Stimulated activated CD4-positive, alpha-beta T cell treated with anti-CD3 and anti-CD28 coated beads, Interleukin-15, amount 100 ng/mL, for 24 hours (primary cell): ENCODE data around the gene THUMPD2.

Experiments used
- DNase-seq: peaks from one replicate; pipeline ENCODE4 v3.0.0-alpha.2; 2020

THUMPD2 gene

DNA sequence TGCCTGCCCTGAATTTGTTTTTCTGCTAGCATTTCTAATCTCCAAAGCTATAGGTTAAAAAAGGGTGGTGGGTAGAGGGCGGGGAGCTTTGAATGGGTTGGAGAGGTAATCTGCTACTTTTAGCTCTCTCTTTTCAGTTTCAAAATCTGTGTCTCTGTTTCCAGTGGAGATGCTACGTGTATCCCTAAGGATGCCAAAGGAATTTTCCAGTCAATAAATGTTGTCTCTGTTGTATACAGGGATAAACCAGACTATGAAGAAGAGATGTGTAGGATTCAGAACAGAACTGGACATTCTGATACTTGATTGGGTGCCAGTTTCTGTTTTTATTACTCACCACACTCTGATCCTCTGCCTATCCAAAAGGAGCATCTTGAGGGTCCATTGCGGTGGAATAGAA is 63.2 kb downstream of the THUMPD2 start:
- no peak for DNase-seq

DNA sequence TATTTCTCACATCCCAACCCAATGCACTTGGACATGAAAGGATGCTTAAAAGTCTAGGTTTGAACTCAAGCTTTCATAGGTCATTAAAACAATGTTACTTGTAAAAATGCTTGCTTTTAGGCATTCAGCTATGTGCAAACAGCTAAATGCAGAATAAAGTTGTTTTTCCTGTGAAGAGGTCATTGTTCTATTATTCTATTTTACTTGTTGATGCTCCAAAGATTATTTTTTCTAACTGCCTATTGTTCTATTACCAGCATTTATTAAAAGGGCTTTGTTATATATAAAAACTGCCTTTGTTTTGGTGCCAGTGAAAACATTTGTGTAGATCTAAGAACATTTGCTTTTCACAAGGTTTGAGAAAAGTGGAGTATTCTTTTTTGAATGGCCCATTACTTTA is 64.0 kb downstream of the THUMPD2 start:
- DNase-seq, result no peak

DNA sequence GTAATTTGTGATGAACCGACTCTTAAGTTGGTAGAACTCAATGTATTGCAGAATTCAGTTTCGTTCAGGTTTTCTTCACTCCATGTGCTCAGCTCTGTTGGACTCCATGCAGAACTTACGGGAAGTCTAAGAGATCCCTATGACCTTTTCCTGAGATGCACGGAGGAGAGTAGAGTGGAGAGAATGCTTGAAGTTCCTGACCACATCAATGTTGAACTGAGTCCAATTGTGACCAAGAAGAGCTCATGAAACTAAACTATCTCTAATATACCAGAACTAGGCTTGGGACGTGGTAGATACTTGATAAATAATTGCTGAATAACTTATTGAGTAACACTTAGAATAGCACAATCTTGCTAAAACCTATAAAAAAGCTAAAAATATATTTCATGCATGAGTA is 66.1 kb downstream of the THUMPD2 start:
- no peak for DNase-seq

DNA sequence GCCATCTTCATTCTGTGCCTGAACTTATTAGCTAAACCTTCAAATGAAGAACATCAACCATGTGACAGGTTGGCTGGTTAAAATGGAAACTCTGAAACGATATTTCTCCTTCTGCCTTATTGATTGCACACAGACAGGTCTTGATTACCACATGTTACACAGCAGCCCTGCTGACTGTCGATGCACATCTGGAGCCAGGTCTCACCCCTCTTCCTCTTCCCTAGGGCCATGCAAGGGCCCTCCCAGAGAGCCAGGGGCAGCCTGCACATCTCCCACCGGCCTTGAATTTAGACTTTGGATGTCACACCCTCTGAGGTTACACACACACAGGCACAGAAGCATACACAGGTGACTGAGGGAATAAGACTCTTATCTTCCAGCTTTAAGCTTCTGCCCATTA is 68.3 kb downstream of the THUMPD2 start:
- DNase-seq, result no peak

DNA sequence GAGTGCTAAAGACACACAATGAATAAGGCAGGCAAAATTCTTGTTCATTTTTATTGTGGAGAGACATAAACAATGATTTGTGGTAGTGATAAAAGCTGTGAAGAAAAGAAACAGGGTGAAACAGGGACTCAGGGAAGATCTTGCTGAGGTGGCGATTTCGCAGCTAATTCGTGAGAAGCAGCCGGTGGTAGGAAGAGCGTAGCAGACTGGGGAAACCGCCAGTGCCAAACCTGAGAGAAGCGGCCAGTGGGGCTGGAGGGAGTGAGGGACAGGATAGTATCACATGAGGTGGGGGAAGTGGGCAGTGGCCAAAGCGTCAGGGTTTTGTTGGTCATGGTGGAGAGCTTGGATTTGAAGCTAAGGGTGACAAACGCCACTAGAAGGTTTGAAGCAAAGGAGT is 71.1 kb downstream of the THUMPD2 start:
- no peak for DNase-seq

DNA sequence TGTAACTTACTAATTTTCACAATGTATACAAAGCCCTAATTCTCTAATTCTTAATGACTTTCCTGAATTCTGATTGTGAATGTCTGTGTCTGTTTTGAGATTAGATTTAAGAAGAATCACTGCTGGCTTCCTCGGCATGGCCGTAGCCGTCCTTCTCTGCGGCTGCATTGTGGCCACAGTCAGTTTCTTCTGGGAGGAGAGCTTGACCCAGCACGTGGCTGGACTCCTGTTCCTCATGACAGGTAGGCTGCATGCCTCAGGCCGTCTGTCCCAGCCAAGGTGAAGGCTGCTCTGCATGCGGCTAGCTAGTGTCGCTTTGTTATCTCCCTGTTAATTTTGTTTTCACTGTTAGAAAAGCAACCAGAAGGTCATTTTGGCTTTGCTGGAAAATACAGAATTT is 72.1 kb downstream of the THUMPD2 start:
- DNase-seq, result no peak

DNA sequence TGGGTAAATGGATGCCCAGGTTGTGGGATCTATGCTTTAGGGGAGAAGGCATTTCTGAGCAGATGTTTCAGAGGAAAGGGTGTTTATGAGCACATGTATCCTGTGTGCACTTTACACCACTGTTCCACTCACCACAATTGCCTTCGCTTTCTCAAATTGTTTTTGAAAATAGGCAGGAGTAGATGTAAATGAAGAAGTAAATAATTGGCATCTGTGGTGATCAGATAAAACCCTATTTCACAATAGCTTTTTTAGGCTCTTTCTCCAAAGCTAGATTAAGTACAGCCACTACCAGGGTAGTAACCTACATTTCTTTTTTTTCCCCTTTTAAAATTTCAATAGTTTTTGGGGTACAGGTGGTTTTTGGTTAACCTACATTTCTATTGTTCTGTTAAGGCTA is 72.7 kb downstream of the THUMPD2 start:
- DNase-seq, result no peak

DNA sequence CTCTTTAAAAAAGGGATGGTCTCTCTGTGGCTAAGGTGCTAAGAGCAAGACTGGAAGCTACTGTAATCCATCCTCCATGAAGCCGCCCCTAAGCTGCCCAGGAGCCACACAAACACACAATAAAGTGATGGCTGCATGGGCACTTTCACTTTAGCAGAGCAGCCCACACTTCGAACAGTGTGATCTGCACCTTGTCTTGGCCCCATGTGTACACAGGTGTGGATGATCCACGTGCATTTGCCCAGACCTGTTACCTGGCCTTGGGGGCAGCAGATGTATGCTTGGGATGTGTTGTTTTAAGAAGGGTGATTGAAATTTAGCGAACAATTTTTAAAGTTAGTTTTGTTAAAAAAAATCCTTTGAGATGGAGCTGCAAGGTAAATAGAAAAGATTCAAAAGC is 73.4 kb downstream of the THUMPD2 start:
- no peak for DNase-seq

DNA sequence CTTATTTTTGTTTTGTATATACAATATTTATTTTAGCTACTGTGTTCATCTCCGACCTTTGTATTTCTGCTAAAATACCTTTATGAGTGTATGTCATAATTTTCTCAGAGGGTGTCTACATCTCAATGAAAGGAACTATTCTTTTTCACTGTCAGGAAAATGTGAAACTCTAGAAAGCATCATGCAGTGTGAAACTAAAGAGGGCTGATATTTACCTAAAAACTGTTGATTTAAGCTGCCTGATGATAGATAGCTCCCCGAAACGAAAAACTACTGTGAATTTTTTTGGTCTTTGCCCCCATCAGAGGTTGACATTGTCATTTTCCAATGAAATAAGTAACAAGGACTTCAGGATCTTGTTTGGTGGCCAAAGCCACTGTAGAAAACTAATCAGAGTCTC is 74.5 kb downstream of the THUMPD2 start:
- DNase-seq, result no peak

DNA sequence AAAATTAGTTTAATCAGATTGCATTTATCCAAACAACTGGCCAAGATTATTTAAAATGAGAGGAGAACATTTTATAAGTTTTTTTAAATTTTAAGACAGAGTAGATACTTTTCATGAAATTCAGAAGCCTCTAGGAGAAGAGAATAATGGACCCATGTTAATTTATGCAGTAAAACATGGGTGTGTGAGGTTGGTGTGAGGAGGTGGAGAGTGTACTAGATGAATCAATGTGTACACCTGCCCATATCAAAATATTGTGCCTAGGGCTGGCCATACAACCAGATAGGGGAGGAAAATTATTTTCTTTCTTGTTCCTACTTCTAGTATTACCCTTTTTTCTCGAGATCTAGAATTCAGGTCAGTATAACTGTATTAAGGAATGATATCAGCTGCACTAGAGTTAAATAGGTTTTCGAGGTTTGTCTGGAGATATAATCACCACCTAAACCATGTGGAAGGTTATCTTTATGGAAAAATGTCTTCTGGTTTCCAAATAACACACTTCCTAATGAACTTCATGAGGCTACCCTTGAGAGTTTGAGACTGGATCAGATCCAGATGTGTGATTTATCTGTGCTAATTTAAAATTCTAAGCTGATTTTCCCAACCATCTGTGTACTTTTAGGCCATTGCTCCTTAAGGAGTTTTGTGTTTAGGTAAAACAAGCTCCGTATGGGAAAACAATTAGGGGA is 75.7 kb downstream of the THUMPD2 start:
- DNase-seq, result no peak

DNA sequence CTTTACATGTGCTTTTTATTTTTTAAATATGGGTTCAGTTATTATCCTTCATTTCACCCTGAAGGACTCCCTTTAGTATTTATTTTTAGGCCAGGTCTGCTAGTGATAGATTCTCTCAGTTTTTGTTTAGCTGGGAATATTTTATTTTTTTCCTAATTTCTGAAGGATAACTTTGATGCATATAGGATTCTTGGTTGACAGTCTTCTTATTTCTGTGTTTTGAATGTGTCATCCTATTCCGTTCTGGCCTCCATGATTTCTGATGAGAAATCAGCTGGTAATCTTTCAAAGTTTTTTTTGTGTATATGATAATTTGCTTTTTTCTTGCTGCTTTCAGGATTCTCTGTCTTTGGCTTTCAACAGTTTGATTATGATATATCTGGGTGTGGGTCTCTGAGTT is 77.9 kb downstream of the THUMPD2 start:
- DNase-seq, result no peak

DNA sequence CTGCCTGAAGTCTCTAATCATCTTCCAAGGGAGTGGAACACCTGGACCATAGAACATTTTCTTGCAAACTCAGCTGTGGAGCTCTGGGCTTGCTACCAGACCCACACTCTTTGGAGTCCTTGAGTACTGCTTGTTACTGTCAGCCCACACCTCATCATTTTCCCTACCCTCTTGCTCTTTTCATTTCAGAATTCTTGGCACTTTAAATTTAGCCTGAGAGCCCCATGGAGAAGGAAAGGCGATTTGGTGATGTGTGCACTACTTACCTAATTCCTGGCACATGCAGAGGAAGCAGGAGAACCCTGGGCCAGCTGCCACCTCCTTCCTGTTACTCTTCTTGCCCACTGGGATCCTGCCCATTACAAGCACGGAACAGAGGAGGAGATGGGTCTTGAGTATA is 81.6 kb downstream of the THUMPD2 start:
- DNase-seq, result no peak

DNA sequence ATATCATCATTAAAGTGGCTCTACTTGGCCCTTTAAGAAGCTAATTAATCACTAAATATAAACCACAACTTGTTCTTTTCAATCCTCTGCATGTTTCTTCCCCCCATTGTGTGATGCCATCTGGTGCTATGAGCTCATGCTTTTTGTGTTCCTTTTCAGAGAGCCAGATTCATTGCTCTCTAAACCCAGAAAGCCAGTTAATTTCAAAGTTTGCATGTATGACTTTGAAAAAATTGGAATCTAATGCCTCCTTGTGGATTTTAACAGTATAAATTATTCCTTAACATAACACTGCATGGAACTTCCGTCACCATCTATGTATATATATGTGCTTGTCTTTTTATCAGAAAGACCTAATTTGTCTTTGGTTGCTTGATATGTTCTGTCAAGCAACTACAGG is 82.2 kb downstream of the THUMPD2 start:
- no peak for DNase-seq

DNA sequence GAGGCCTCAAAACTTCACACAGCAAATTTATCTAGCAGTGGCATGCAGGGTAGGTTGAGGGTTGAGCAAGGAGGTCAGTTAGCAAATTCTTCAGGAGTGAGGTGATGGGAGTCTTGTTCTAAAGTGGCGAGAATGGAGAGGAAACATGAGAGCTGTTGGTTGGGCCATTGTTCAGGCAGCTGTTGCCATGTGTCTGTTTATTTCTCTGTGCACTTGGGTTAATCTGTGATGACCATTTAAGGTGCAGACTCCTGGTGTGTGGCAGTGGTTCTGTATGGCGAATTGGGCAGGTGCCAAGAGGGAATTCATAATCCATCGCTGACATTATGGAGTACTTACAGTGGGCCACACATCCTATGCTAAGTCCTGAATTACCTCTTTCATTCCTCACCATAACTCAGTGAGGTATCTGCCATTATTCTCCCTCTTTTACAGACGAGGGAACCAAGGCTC is 82.9 kb downstream of the THUMPD2 start:
- no peak for DNase-seq

DNA sequence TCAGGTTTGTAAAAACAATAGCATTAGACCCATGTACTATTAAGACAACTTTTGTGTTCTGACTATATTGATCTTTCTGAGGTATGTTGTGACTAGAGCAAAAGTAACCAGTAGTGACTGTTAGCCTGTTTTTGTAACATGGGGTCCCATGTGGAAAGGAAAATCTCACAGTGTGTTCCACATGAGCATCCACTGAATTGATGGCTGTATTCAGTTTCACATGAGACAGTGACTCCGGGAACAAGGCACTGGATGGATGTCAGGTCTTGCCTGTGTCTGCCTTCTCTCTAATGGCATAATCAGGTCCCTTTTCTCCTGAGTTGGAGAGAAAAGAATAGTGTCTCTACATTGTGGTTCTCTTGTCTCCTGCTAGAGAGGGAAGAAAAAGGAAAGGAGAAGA is 85.8 kb downstream of the THUMPD2 start:
- DNase-seq, result no peak

DNA sequence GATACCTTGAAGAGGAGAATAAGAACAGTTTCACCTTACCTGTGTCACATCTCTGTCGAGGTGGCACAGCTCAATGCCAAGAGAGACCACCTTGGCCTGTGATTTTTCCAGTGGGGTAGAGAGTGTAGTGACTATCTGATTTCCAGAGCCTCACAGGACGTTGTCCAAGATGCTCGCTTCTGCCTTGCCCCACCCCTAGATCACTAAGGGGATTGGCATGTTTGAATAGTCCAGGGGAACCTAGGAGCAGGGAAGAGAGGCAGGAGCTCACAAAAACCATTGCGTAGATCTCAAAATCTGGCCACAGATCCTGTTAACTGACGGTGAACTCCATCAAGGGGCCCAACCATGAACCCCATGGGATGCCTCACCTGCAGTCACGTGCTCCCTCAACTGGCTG is 89.2 kb downstream of the THUMPD2 start:
- DNase-seq, result no peak

DNA sequence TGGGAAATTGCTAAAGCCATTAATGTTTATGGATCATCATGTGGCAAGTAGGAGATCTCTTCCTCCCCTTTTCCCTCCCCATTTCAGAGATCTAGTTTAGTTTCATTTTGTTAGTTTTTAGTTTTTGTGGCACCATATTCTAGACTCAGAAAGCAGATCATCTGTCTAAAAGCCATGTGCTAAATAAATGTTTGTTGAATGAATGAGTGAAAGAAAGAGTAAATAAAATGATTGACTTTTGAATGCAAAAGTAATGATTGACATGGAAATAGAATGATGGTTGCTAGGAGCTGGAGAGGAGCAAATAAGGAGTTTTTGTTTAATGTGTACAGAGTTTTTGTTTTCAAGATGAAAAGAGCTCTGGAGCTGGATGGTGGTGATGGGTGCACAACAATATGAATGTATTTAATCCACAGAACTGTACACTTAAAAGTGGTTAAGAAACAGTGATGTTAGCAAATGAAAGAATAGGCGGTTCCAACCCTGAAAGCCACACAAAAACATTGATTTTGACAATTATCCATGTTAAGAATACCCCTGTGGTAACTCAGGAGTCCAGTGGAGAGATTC is 89.7 kb downstream of the THUMPD2 start:
- no peak for DNase-seq

DNA sequence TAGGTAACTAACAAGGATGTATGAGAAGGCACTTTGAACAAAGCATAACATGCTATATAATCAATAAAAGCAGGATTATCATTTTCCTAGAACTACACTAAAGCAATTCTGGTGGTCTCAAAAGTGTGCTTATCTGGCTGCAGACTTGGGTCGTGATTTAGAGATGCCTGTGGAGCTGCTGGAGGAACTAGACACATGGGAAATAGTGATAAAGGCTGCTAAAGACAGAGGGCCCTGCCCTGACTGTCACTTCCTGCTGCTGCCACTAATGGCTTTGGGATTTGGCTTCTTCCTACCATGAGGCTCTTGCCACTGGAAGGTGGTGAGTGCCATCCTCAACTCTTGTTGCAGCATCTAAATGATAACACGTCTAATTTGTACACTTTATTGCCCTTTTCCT is 90.9 kb downstream of the THUMPD2 start:
- DNase-seq, result no peak

DNA sequence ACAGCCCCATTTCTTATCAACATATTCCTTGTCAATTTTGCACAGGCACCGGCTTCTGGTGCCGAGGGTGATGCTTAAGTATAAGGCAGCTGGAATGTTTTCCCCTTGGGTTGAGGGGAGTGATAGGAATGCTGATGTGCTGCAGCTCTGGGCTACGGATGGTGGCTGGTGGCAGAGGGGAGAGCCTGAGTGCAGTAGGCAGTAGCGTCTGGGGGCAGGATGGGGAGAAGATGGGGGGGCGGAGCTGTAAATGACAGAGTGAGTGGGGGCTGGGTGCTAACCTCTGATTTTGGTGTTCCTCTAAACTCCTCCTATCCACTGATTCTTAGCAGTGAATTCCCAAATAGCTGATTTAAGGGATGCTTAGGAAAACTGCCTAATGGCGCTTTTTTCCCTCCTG is 92.6 kb downstream of the THUMPD2 start:
- DNase-seq, result no peak
